B cell (primary cell): ENCODE measurements around the gene SERHL2. TPM values are rescaled to one million over a fixed set of nuclear protein-coding genes. Genes with fewer than 3 reads are reported as not detected.
"Not testable (repeated sequence)": the region's sequence is repeated elsewhere in the genome, so short reads cannot be mapped to it uniquely, and the experiment has no call there.

Source experiments
- ATAC-seq: fragments of 200-7000 bp; cut with Tn5 transposase; one replicate; pipeline ENCODE4 v1.10.0; 2021; ENCODE audit warnings: low read depth, mild to moderate bottlenecking, moderate number of reproducible peaks, moderate library complexity
- CTCF ChIA-PET: fragments of 350-600 bp; sonication (Branson Sonifier 250); formaldehyde crosslinking; loops from one replicate; lab custom pipeline; 2021; ENCODE audit warnings: antibody characterized with exemption, inconsistent platforms; lab: Charles Lee
- POLR2A ChIA-PET: fragments of 350-600 bp; sonication (Branson Sonifier 250); formaldehyde crosslinking; loops from one replicate; lab custom pipeline; 2021; ENCODE audit warnings: antibody characterized with exemption; lab: Charles Lee
- DNase-seq: peaks from one replicate; pipeline ENCODE4 v3.0.0; 2013
- H2AFZ ChIP-seq: 2 replicates; pipeline ENCODE4 v1.6.1; 2012; ENCODE audit warnings: mild to moderate bottlenecking, low read depth, low read length; ENCODE audit not compliant: insufficient read depth, poor library complexity, severe bottlenecking
- H3K27ac ChIP-seq, 2 donors: 1 replicate in 1 of 2; 2 replicates in 1 of 2; pipeline ENCODE4 v1.5.1; 2012 to 2013; ENCODE audit warnings: low read length in 2 of 2, mild to moderate bottlenecking in 2 of 2, moderate library complexity in 1 of 2
- H3K27me3 ChIP-seq, 4 experiments: fragments of 200-600 bp in 1 of 4; sonication (generic) in 1 of 4; replicated peaks in 1 of 4; 1 replicate in 2 of 4; 2 replicates in 2 of 4; pipeline versions ENCODE4 v1.6.1 to v1.7.0; 2013 to 2016; ENCODE audit warnings: low read length in 3 of 4, mild to moderate bottlenecking in 2 of 4, mixed read lengths in 1 of 4, moderate library complexity in 1 of 4; ENCODE audit not compliant: insufficient read depth in 4 of 4, control insufficient read depth in 3 of 4; ENCODE audit errors: control extremely low read depth in 1 of 4
- H3K36me3 ChIP-seq, 2 experiments: replicated peaks in 1 of 2; 1 replicate in 1 of 2; 2 replicates in 1 of 2; pipeline versions ENCODE4 v1.6.1 to v1.7.1; 2013; ENCODE audit warnings: low read length in 1 of 2; ENCODE audit not compliant: insufficient read depth in 2 of 2, control insufficient read depth in 1 of 2; ENCODE audit errors: control extremely low read depth in 1 of 2, extremely low read depth in 1 of 2
- H3K4me1 ChIP-seq, 2 donors: fragments of 200-600 bp in 1 of 2; sonication (generic) in 1 of 2; 1 replicate in 1 of 2; 2 replicates in 1 of 2; pipeline versions ENCODE4 v1.5.1 to v1.6.1; 2013 to 2017; ENCODE audit warnings: low read length in 2 of 2; ENCODE audit not compliant: control insufficient read depth in 2 of 2, insufficient read depth in 2 of 2
- H3K4me2 ChIP-seq: replicated peaks from 2 replicates; pipeline ENCODE3; 2012; ENCODE audit warnings: mild to moderate bottlenecking, low read depth, low read length; ENCODE audit not compliant: poor library complexity, severe bottlenecking
- H3K4me3 ChIP-seq, 5 experiments: fragments of 200-600 bp in 1 of 5; sonication (generic) in 1 of 5; 1 replicate in 3 of 5; 2 replicates in 2 of 5; pipeline versions ENCODE4 v1.5.1 to v1.7.0; 2011 to 2016; ENCODE audit warnings: low read length in 4 of 5, mild to moderate bottlenecking in 4 of 5, low read depth in 2 of 5, control low read depth in 1 of 5, moderate library complexity in 1 of 5; ENCODE audit not compliant: insufficient read depth in 1 of 5; ENCODE audit errors: control extremely low read depth in 1 of 5, extremely low read depth in 1 of 5
- H3K79me2 ChIP-seq: fragments of 200-600 bp; sonication (generic); one replicate; pipeline ENCODE4 v1.6.0; 2016; ENCODE audit warnings: low read length; ENCODE audit not compliant: control insufficient read depth, insufficient read depth
- H3K9ac ChIP-seq: fragments of 200-600 bp; sonication (generic); 2 replicates; pipeline ENCODE4 v1.6.1; 2017; ENCODE audit warnings: mild to moderate bottlenecking, low read length, moderate library complexity
- H3K9me3 ChIP-seq, 3 donors: one replicate each; pipeline versions ENCODE4 v1.6.1 to v1.7.1; 2013; ENCODE audit warnings: low read length in 2 of 3; ENCODE audit not compliant: control insufficient read depth in 2 of 3, insufficient read depth in 1 of 3; ENCODE audit errors: control extremely low read depth in 1 of 3
- H4K20me1 ChIP-seq: 2 replicates; pipeline ENCODE4 v1.6.0; 2012; ENCODE audit warnings: mild to moderate bottlenecking, low read length; ENCODE audit not compliant: insufficient read depth, control insufficient read depth, poor library complexity, severe bottlenecking
- H3K27ac Mint-ChIP-seq: one replicate; pipeline ENCODE4 v1.8.0; 2021; ENCODE audit warnings: mixed read lengths
- H3K27me3 Mint-ChIP-seq: one replicate; pipeline ENCODE4 v1.8.0; 2021; ENCODE audit warnings: mixed read lengths
- H3K4me1 Mint-ChIP-seq: one replicate; pipeline ENCODE4 v1.8.0; 2021; ENCODE audit warnings: mixed read lengths
- H3K4me3 Mint-ChIP-seq: one replicate; pipeline ENCODE4 v1.8.0; 2021; ENCODE audit warnings: mixed read lengths
- H3K9me3 Mint-ChIP-seq: one replicate; pipeline ENCODE4 v1.8.0; 2022; ENCODE audit warnings: mixed read lengths; ENCODE audit not compliant: insufficient read depth
- CTCF ChIP-seq: fragments of 200-600 bp; IDR thresholded peaks from one replicate; pipeline ENCODE4 v1.8.0; 2022; ENCODE audit warnings: antibody characterized with exemption, mild to moderate bottlenecking
- WGBS: methylation state at CpG from one replicate; pipeline ENCODE4 v1.1.5; 2013; ENCODE audit warnings: missing lambda C conversion rate; ENCODE audit not compliant: insufficient coverage; 5-methylcytosine and 5-hydroxymethylcytosine counted together
- intact Hi-C: fragments of 100-400 bp; cut with micrococcal nuclease; formaldehyde crosslinking; loops from one replicate; pipeline ENCODE4 v1.10.0; 2022
- polyA plus RNA-seq: library from polyadenylated mRNA; depleted of rRNA; stranded (reverse); fragments of >200 nt; gene quantifications from 2 replicates; pipeline ENCODE4 v1.2.3, GENCODE V29; 2012
- total RNA-seq, 2 donors: library from RNA; stranded (reverse); fragments of 120-200 nt in 1 of 2; gene quantifications; 1 replicate in 1 of 2; 2 replicates in 1 of 2; pipeline versions ENCODE4 v1.2.3 to v1.2.4, GENCODE V29; 2013 to 2022

Gene SERHL2
- total and polyA plus RNA-seq, 2 donors (not counting 1 experiment from before 2014, with no cell fraction given), result 5.5 to 7.3 TPM

GRCh38 chr22:42512273-42512990, 41.3 kb upstream of the SERHL2 start:
- intact Hi-C loops, H3K27me3 ChIP-seq, H3K4me3 ChIP-seq, H3K9me3 ChIP-seq, H3K9ac ChIP-seq, H3K4me1 Mint-ChIP-seq, ATAC-seq, H2AFZ ChIP-seq, H3K4me3 Mint-ChIP-seq, DNase-seq, H3K27ac ChIP-seq, H3K4me2 ChIP-seq, H3K4me1 ChIP-seq, H3K9me3 Mint-ChIP-seq, H3K79me2 ChIP-seq, H3K27me3 Mint-ChIP-seq: not testable (repeated sequence)
- Histone ChIP-seq H3K36me3 (peaks cover 1 to 39% of the 10 kb centered on the region in 2 experiments), H4K20me1 (peaks cover 21% of the 10 kb centered on the region)
- 95% methylated on average over 14 of the region's 22 CpGs for WGBS
- POLR2A ChIA-PET, result interaction anchor here (0.6 kb wide), 1 partner anchor 17 kb away, joined by 3 read pairs; no protein-coding TSS in a partner anchor
- CTCF ChIA-PET, result interaction anchor here (0.6 to 1.2 kb wide), 2 partner anchors 102 to 1112 kb away, joined by 3 to 5 read pairs; partner anchors contain the start of gene POLDIP3
- peak; percentile 15 for TF ChIP-seq CTCF
- H3K27ac Mint-ChIP-seq, result peak overlapping the region; percentile 32

- H3K27me3 Mint-ChIP-seq, H2AFZ ChIP-seq, H3K4me2 ChIP-seq, POLR2A ChIA-PET, H3K27me3 ChIP-seq, H3K27ac ChIP-seq, H3K27ac Mint-ChIP-seq, H3K9ac ChIP-seq, H3K4me1 ChIP-seq, intact Hi-C loops, DNase-seq, H3K9me3 ChIP-seq, CTCF ChIA-PET, H3K79me2 ChIP-seq, H3K4me3 Mint-ChIP-seq, ATAC-seq, H3K9me3 Mint-ChIP-seq, H3K4me3 ChIP-seq: not testable (repeated sequence)
- 90% methylated on average over 17 of the region's 17 CpGs for WGBS
- H4K20me1 ChIP-seq, result peaks cover 21% of the 10 kb centered on the region
- H3K4me1 Mint-ChIP-seq, result peaks cover 17% of the 10 kb centered on the region
- peaks cover 1 to 44% of the 10 kb centered on the region in 2 experiments for H3K36me3 ChIP-seq
Measured at GRCh38 chr22:42514331-42514730, 39.4 kb upstream of the SERHL2 start.

GRCh38 chr22:42515304-42515703, 38.5 kb upstream of the SERHL2 start:
- H3K9ac ChIP-seq, H3K27ac Mint-ChIP-seq, intact Hi-C loops, H3K4me2 ChIP-seq, H3K4me3 Mint-ChIP-seq, H2AFZ ChIP-seq, CTCF ChIA-PET, H3K9me3 Mint-ChIP-seq, ATAC-seq, H3K9me3 ChIP-seq, H3K4me3 ChIP-seq, H3K27ac ChIP-seq, H3K27me3 ChIP-seq, H3K27me3 Mint-ChIP-seq, DNase-seq, H3K79me2 ChIP-seq: not testable (repeated sequence)
- POLR2A ChIA-PET, result interaction anchor here (0.9 kb wide), 1 partner anchor 18 kb away, joined by 3 read pairs; no protein-coding TSS in a partner anchor
- WGBS, result 97% methylated on average over 3 of the region's 8 CpGs
- peaks cover 21% of the 10 kb centered on the region for H3K4me1 Mint-ChIP-seq
- peaks cover 1 to 44% of the 10 kb centered on the region in 2 experiments for H3K36me3 ChIP-seq
- H3K4me1 ChIP-seq, result peaks cover 3 to 16% of the 10 kb centered on the region in 2 donors
- H4K20me1 ChIP-seq, result peaks cover 21% of the 10 kb centered on the region
